H9 (cell line): ENCODE results near the gene SRP19. TPM values are rescaled to one million over a fixed set of nuclear protein-coding genes. Genes with fewer than 3 reads are reported as not detected.

Experiments used
- DNase-seq: peaks from one replicate; pipeline ENCODE4 v3.0.0-alpha.2; 2017
- H2AFZ ChIP-seq: one replicate; pipeline ENCODE4 v1.6.1; 2013; ENCODE audit warnings: mild to moderate bottlenecking, low read length, control low read depth, moderate library complexity
- H2AK5ac ChIP-seq: 2 replicates; pipeline ENCODE4 v1.6.1; 2013; ENCODE audit warnings: low read length, control low read depth, mixed read lengths; ENCODE audit not compliant: insufficient read length
- H2BK120ac ChIP-seq: one replicate; pipeline ENCODE4 v1.6.1; 2013; ENCODE audit warnings: low read depth, mild to moderate bottlenecking, low read length, control low read depth, inconsistent platforms; ENCODE audit not compliant: poor library complexity, severe bottlenecking
- H2BK12ac ChIP-seq: 2 replicates; pipeline ENCODE4 v1.6.1; 2013; ENCODE audit warnings: low read length, control low read depth, mixed read lengths, low read depth; ENCODE audit not compliant: insufficient read length
- H2BK15ac ChIP-seq: 2 replicates; pipeline ENCODE4 v1.6.1; 2013; ENCODE audit warnings: low read depth, low read length, control low read depth
- H2BK20ac ChIP-seq: one replicate; pipeline ENCODE4 v1.6.1; 2013; ENCODE audit warnings: low read depth, mild to moderate bottlenecking, low read length, control low read depth, inconsistent platforms; ENCODE audit not compliant: poor library complexity, severe bottlenecking
- H2BK5ac ChIP-seq: 2 replicates; pipeline ENCODE4 v1.6.1; 2013; ENCODE audit warnings: low read length, control low read depth, mixed read lengths; ENCODE audit not compliant: insufficient read length
- H3K14ac ChIP-seq: 2 replicates; pipeline ENCODE4 v1.6.1; 2013; ENCODE audit warnings: low read length, control low read depth; ENCODE audit not compliant: insufficient read depth
- H3K18ac ChIP-seq: 2 replicates; pipeline ENCODE4 v1.6.1; 2013; ENCODE audit warnings: low read depth, mild to moderate bottlenecking, mixed read lengths, low read length, control low read depth; ENCODE audit not compliant: insufficient read length
- H3K23ac ChIP-seq: 2 replicates; pipeline ENCODE4 v1.6.1; 2013; ENCODE audit warnings: low read length, control low read depth, mixed read lengths, low read depth; ENCODE audit not compliant: insufficient read length
- H3K23me2 ChIP-seq: 2 replicates; pipeline ENCODE4 v1.6.1; 2013; ENCODE audit warnings: low read depth, mild to moderate bottlenecking, mixed read lengths, low read length, control low read depth; ENCODE audit not compliant: insufficient read length, poor library complexity, severe bottlenecking
- H3K27ac ChIP-seq: 2 replicates; pipeline ENCODE4 v1.5.1; 2013; ENCODE audit warnings: low read length, control low read depth, mixed read lengths, low read depth; ENCODE audit not compliant: insufficient read length
- H3K27me3 ChIP-seq: 2 replicates; pipeline ENCODE4 v1.6.1; 2013; ENCODE audit warnings: low read length, control low read depth, inconsistent platforms; ENCODE audit not compliant: insufficient read depth
- H3K4ac ChIP-seq: 2 replicates; pipeline ENCODE4 v1.6.1; 2013; ENCODE audit warnings: low read depth, mild to moderate bottlenecking, control low read depth, inconsistent platforms, low read length, moderate library complexity
- H3K4me1 ChIP-seq: 2 replicates; pipeline ENCODE4 v1.6.1; 2013; ENCODE audit warnings: low read length, control low read depth, inconsistent platforms; ENCODE audit not compliant: insufficient read depth
- H3K4me2 ChIP-seq: 2 replicates; pipeline ENCODE4 v1.6.1; 2013; ENCODE audit warnings: low read length, control low read depth, mixed read lengths; ENCODE audit not compliant: insufficient read length, insufficient read depth
- H3K56ac ChIP-seq: 2 replicates; pipeline ENCODE4 v1.6.1; 2013; ENCODE audit warnings: low read depth, mild to moderate bottlenecking, mixed read lengths, low read length, control low read depth; ENCODE audit not compliant: insufficient read length
- H3K79me1 ChIP-seq: 2 replicates; pipeline ENCODE4 v1.6.1; 2013; ENCODE audit warnings: low read depth, mild to moderate bottlenecking, moderate library complexity, low read length, control low read depth, inconsistent platforms; ENCODE audit not compliant: insufficient read depth, poor library complexity, severe bottlenecking
- H3K79me2 ChIP-seq: 2 replicates; pipeline ENCODE4 v1.6.1; 2013; ENCODE audit warnings: low read length, control low read depth, inconsistent platforms; ENCODE audit not compliant: insufficient read depth
- H3K9ac ChIP-seq: 2 replicates; pipeline ENCODE4 v1.6.1; 2013; ENCODE audit warnings: low read length, control low read depth, mixed read lengths; ENCODE audit not compliant: insufficient read length; ENCODE audit errors: extremely low read depth
- H3K9me3 ChIP-seq: one replicate; pipeline ENCODE4 v1.6.1; 2013; ENCODE audit warnings: low read depth, low read length, inconsistent platforms; ENCODE audit not compliant: control insufficient read depth
- H3T11ph ChIP-seq: one replicate; pipeline ENCODE4 v1.6.1; 2013; ENCODE audit warnings: mild to moderate bottlenecking, low read length, control low read depth, inconsistent platforms
- H4K20me1 ChIP-seq: one replicate; pipeline ENCODE4 v1.6.1; 2013; ENCODE audit not compliant: control insufficient read depth, insufficient read length, insufficient read depth
- H4K5ac ChIP-seq: 2 replicates; pipeline ENCODE4 v1.6.1; 2013; ENCODE audit warnings: low read depth, mild to moderate bottlenecking, mixed read lengths, low read length, control low read depth; ENCODE audit not compliant: insufficient read length
- H4K8ac ChIP-seq: replicated peaks from 2 replicates; pipeline ENCODE4 v1.6.1; 2013; ENCODE audit warnings: low read length, control low read depth, mixed read lengths, low read depth; ENCODE audit not compliant: insufficient read length
- H4K91ac ChIP-seq: 2 replicates; pipeline ENCODE4 v1.6.1; 2013; ENCODE audit warnings: low read depth, mild to moderate bottlenecking, moderate library complexity, mixed read lengths, low read length, control low read depth; ENCODE audit not compliant: insufficient read length
- H3K27ac Mint-ChIP-seq, 3 experiments: 2 replicates in 2 of 3; 3 replicates in 1 of 3; pipeline ENCODE4 v1.8.0; 2020 to 2021; ENCODE audit warnings: mixed read lengths in 3 of 3, mild to moderate bottlenecking in 1 of 3, moderate library complexity in 1 of 3
- H3K27me3 Mint-ChIP-seq: 2 replicates; pipeline ENCODE4 v1.8.0; 2021; ENCODE audit warnings: low read depth, mild to moderate bottlenecking, moderate library complexity, mixed read lengths
- H3K36me3 Mint-ChIP-seq, 3 experiments: 2 replicates in 2 of 3; 3 replicates in 1 of 3; pipeline ENCODE4 v1.8.0; 2020 to 2021; ENCODE audit warnings: low read depth in 3 of 3, mixed read lengths in 3 of 3; ENCODE audit not compliant: insufficient read depth in 1 of 3
- H3K4me1 Mint-ChIP-seq, 2 experiments: 2 replicates each; pipeline ENCODE4 v1.8.0; 2020; ENCODE audit warnings: mixed read lengths in 2 of 2
- H3K4me3 Mint-ChIP-seq, 2 experiments: 2 replicates in 1 of 2; 3 replicates in 1 of 2; pipeline ENCODE4 v1.8.0; 2020 to 2021; ENCODE audit warnings: mild to moderate bottlenecking in 2 of 2, mixed read lengths in 2 of 2, moderate library complexity in 1 of 2
- H3K9me3 Mint-ChIP-seq, 2 experiments: 2 replicates in 1 of 2; 3 replicates in 1 of 2; pipeline ENCODE4 v1.8.0; 2020; ENCODE audit warnings: mild to moderate bottlenecking in 2 of 2, mixed read lengths in 2 of 2, moderate library complexity in 1 of 2
- WGBS: extraction: QIAGEN DNeasy Blood & Tissue Kit; methylation state at CpG from one replicate; pipeline ENCODE4 v1.1.7; 2013; ENCODE audit warnings: missing lambda C conversion rate, low lambda C conversion rate, mixed read lengths; ENCODE audit not compliant: insufficient read length; ENCODE audit errors: extremely low coverage; 5-methylcytosine and 5-hydroxymethylcytosine counted together
- total RNA-seq: library from RNA; stranded (reverse); gene quantifications from 2 replicates; pipeline ENCODE4 v1.2.1, GENCODE V29; 2021
- TF ChIP-seq, protein P1 (sequence below): fragments of 200-600 bp; sonication (generic); conservative IDR thresholded peaks from 3 replicates; pipeline ENCODE4 v1.8.0; 2021; ENCODE audit warnings: antibody characterized with exemption, mild to moderate bottlenecking

Gene SRP19
- total RNA-seq, 1 experiment from 2014 or later: 78.9 TPM

DNA sequence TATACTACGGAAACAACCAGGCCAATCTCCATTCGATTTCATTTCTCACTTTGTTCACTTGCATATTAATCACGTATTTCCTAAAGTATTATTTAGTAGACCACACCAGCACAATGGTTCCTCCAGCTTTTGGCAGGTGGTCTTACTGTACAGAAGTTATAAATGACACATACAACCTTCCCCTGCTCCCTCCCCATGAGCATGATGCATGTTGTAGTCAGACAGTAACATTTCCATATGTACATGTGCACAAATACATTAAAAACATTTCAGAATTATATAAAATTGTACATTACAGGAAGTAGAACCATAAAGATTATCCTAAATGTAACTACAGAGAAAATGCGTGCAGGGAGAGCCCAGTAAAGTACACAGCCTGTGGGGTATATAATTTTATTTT is 17.0 kb downstream of the SRP19 start:
- peak overlapping the region in 1 of 3 experiments; percentile 41; a peak in 1 of 7 replicates for H3K27ac Mint-ChIP-seq

More for the DNA sequence above, 17.0 kb downstream of the SRP19 start:
- H2BK15ac ChIP-seq: no peak overlapping the region
- no peak overlapping the region for H3K23ac ChIP-seq
- H3K23me2 ChIP-seq: no peaks in the 10 kb centered on the region
- no peak overlapping the region for H3K4ac ChIP-seq
- H4K91ac ChIP-seq: no peak overlapping the region
- H3K79me2 ChIP-seq: no peaks in the 10 kb centered on the region
- H3K27me3 ChIP-seq: no peaks in the 10 kb centered on the region
- no peaks in the 10 kb centered on the region for H4K20me1 ChIP-seq
- no peak overlapping the region for H2BK120ac ChIP-seq
- Mint-ChIP-seq H3K9me3 (no peaks in the 10 kb centered on the region), H3K4me3 (no peak overlapping the region), H3K36me3 (peaks cover 0 to 39% (median 18%) of the 10 kb centered on the region in 3 experiments; a peak in 6 of 7 replicates), H3K4me1 (peaks cover 19 to 28% of the 10 kb centered on the region in 2 experiments), H3K27me3 (no peaks in the 10 kb centered on the region)
- H3K9me3 ChIP-seq: no peaks in the 10 kb centered on the region
- H3K4me1 ChIP-seq: no peaks in the 10 kb centered on the region
- TF ChIP-seq, protein P1, sequence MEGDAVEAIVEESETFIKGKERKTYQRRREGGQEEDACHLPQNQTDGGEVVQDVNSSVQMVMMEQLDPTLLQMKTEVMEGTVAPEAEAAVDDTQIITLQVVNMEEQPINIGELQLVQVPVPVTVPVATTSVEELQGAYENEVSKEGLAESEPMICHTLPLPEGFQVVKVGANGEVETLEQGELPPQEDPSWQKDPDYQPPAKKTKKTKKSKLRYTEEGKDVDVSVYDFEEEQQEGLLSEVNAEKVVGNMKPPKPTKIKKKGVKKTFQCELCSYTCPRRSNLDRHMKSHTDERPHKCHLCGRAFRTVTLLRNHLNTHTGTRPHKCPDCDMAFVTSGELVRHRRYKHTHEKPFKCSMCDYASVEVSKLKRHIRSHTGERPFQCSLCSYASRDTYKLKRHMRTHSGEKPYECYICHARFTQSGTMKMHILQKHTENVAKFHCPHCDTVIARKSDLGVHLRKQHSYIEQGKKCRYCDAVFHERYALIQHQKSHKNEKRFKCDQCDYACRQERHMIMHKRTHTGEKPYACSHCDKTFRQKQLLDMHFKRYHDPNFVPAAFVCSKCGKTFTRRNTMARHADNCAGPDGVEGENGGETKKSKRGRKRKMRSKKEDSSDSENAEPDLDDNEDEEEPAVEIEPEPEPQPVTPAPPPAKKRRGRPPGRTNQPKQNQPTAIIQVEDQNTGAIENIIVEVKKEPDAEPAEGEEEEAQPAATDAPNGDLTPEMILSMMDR: no peak
- H2AFZ ChIP-seq: no peak overlapping the region
- H2AK5ac ChIP-seq: no peak overlapping the region
- no peaks in the 10 kb centered on the region for H3K79me1 ChIP-seq
- H4K8ac ChIP-seq: no peak overlapping the region
- DNase-seq: no peak
- H3T11ph ChIP-seq: no peak overlapping the region
- no peak overlapping the region for H3K14ac ChIP-seq
- H2BK12ac ChIP-seq: no peak overlapping the region
- H3K27ac ChIP-seq: no peak overlapping the region
- H2BK20ac ChIP-seq: no peak overlapping the region
- no peak overlapping the region for H3K4me2 ChIP-seq
- no peak overlapping the region for H3K18ac ChIP-seq
- no peak overlapping the region for H3K56ac ChIP-seq
- H3K9ac ChIP-seq: no peak overlapping the region
- H4K5ac ChIP-seq: no peak overlapping the region
- no CpG with 5 or more reads among the region's 4 CpGs for WGBS
- H2BK5ac ChIP-seq: no peak overlapping the region
